Measurements from ENCODE around the gene DRC1. TPM values are rescaled to one million over a fixed set of nuclear protein-coding genes. Genes with fewer than 3 reads are reported as not detected.
"Not testable (repeated sequence)": the region's sequence is repeated elsewhere in the genome, so short reads cannot be mapped to it uniquely, and the experiment has no call there.

DRC1 gene
- not detected for total RNA-seq

GRCh38 chr2:26401739-26402541 is at the start of gene DRC1:
Gene DRC1 (plus strand): TSS chr2:26401920. CDS start chr2:26401990, 70 bp downstream.
- DNase-seq = no peak

- DNase-seq = no peak
These were observed 48.8 kb upstream of the DRC1 start for GRCh38 chr2:26352892-26353291.

- DNase-seq = not testable (repeated sequence)
These were observed 47.3 kb upstream of the DRC1 start for GRCh38 chr2:26354469-26354868.

- peak; percentile 9 for DNase-seq
These were observed 46.4 kb upstream of the DRC1 start for GRCh38 chr2:26355038-26355995.

- DNase-seq = no peak
These were observed 45.6 kb upstream of the DRC1 start for GRCh38 chr2:26356111-26356510.

- no peak for DNase-seq
These were observed 44.9 kb upstream of the DRC1 start for GRCh38 chr2:26356771-26357170.

GRCh38 chr2:26359886-26360473 is 41.7 kb upstream of the DRC1 start:
- DNase-seq = no peak

GRCh38 chr2:26363323-26363722 is 38.4 kb upstream of the DRC1 start:
- DNase-seq = no peak

GRCh38 chr2:26363958-26364357 is 37.8 kb upstream of the DRC1 start:
- DNase-seq = no peak

- no peak for DNase-seq
These were observed 37.1 kb upstream of the DRC1 start for GRCh38 chr2:26364669-26365068.

GRCh38 chr2:26366957-26367356 is 34.8 kb upstream of the DRC1 start:
- no peak for DNase-seq

GRCh38 chr2:26369664-26370063 is 32.1 kb upstream of the DRC1 start:
- DNase-seq = not testable (repeated sequence)

- not testable (repeated sequence) for DNase-seq
These were observed 30.8 kb upstream of the DRC1 start for GRCh38 chr2:26370909-26371308.

GRCh38 chr2:26376799-26377198 is 24.9 kb upstream of the DRC1 start:
- DNase-seq = no peak

- no peak for DNase-seq
These were observed 21.4 kb upstream of the DRC1 start for GRCh38 chr2:26380281-26380680.

- no peak for DNase-seq
These were observed 19.2 kb upstream of the DRC1 start for GRCh38 chr2:26382564-26382963.

- no peak for DNase-seq
These were observed 17.5 kb upstream of the DRC1 start for GRCh38 chr2:26384183-26384582.

- no peak for DNase-seq
These were observed 17.1 kb upstream of the DRC1 start for GRCh38 chr2:26384597-26384996.

- DNase-seq = no peak
These were observed 14.5 kb upstream of the DRC1 start for GRCh38 chr2:26387189-26387588.

GRCh38 chr2:26394694-26395093 is 7.0 kb upstream of the DRC1 start:
- DNase-seq = no peak

- no peak for DNase-seq
These were observed 6.3 kb upstream of the DRC1 start for GRCh38 chr2:26395394-26395793.

GRCh38 chr2:26396734-26397298 is 4.9 kb upstream of the DRC1 start:
- no peak for DNase-seq

All from skin of body (tissue), 2 donors.